ENCODE results near the gene MYO16.

The MYO16 gene

GRCh38 chr13:108947551-108948030, 318.2 kb downstream of the MYO16 start:
- no peak for DNase-seq

- DNase-seq = no peak
These were observed 318.9 kb downstream of the MYO16 start for GRCh38 chr13:108948251-108948671.

GRCh38 chr13:108950333-108951010, 321.1 kb downstream of the MYO16 start:
- DNase-seq = no peak

GRCh38 chr13:108955741-108956140, 326.3 kb downstream of the MYO16 start:
- DNase-seq = no peak

GRCh38 chr13:108957369-108958012, 328.1 kb downstream of the MYO16 start:
- no peak for DNase-seq

- no peak for DNase-seq
These were observed 328.6 kb downstream of the MYO16 start for GRCh38 chr13:108958013-108958376.

GRCh38 chr13:108959234-108959633, 329.8 kb downstream of the MYO16 start:
- DNase-seq = no peak

GRCh38 chr13:108960006-108960405, 330.6 kb downstream of the MYO16 start:
- no peak for DNase-seq

- no peak for DNase-seq
These were observed 332.2 kb downstream of the MYO16 start for GRCh38 chr13:108961542-108962125.

- DNase-seq = no peak
These were observed 333.2 kb downstream of the MYO16 start for GRCh38 chr13:108962654-108963053.

GRCh38 chr13:108963276-108963810, 333.9 kb downstream of the MYO16 start:
- no peak for DNase-seq

- no peak for DNase-seq
These were observed 334.6 kb downstream of the MYO16 start for GRCh38 chr13:108963846-108964600.

GRCh38 chr13:108964606-108965005, 335.2 kb downstream of the MYO16 start:
- DNase-seq = no peak

GRCh38 chr13:108967371-108967770, 338.0 kb downstream of the MYO16 start:
- DNase-seq = no peak

- no peak for DNase-seq
These were observed 339.2 kb downstream of the MYO16 start for GRCh38 chr13:108968566-108968965.

- DNase-seq = no peak
These were observed 345.3 kb downstream of the MYO16 start for GRCh38 chr13:108974686-108975085.

- DNase-seq = no peak
These were observed 350.8 kb downstream of the MYO16 start for GRCh38 chr13:108980237-108980636.

- no peak for DNase-seq
These were observed 352.0 kb downstream of the MYO16 start for GRCh38 chr13:108981407-108981806.

GRCh38 chr13:108983273-108983672, 353.9 kb downstream of the MYO16 start:
- DNase-seq = no peak

- no peak for DNase-seq
These were observed 355.0 kb downstream of the MYO16 start for GRCh38 chr13:108984251-108984920.

- no peak for DNase-seq
These were observed 355.8 kb downstream of the MYO16 start for GRCh38 chr13:108985166-108985565.

- DNase-seq = no peak
These were observed 358.1 kb downstream of the MYO16 start for GRCh38 chr13:108987517-108987916.

GRCh38 chr13:108987944-108988343, 358.5 kb downstream of the MYO16 start:
- DNase-seq = no peak
